ENCODE data around the gene SDF4. TPM values are rescaled to one million over a fixed set of nuclear protein-coding genes. Genes with fewer than 3 reads are reported as not detected.
A peak's percentile ranks its signal among the peaks of the same experiment; 100 is the strongest.

The SDF4 gene
- total and polyA plus RNA-seq, 2 experiments from 2014 or later, result 45.0 to 62.6 TPM

GRCh38 chr1:1250786-1251284, 19.0 kb upstream of the SDF4 start:
- TF ChIP-seq JUNB (IDR thresholded peaks at IDR 0.05; ENCODE audit: unreplicated experiment) (no peak), CREB1 (CRISPR knock-in tag; IDR thresholded peaks at IDR 0.05; ENCODE audit: low read depth) (no peak), ZNF462 (CRISPR knock-in tag; IDR thresholded peaks at IDR 0.05) (no peak), EZH2 (IDR thresholded peaks at IDR 0.05; ENCODE audit: low read depth, unreplicated experiment) (no peak), NANOG (IDR thresholded peaks at IDR 0.05; ENCODE audit: borderline replicate concordance) (no peak), ZNF331 (CRISPR knock-in tag; IDR thresholded peaks at IDR 0.05; ENCODE audit: low read depth) (no peak), EZH2phosphoT487 (IDR thresholded peaks at IDR 0.05; ENCODE audit: unreplicated experiment) (no peak), ETS1 (IDR thresholded peaks at IDR 0.05) (no peak), POLR2AphosphoS5 (IDR thresholded peaks at IDR 0.05; ENCODE audit: low read depth) (no peak), REST (IDR thresholded peaks at IDR 0.05; ENCODE audit: unreplicated experiment) (no peak), STAT1 (IDR thresholded peaks at IDR 0.05; ENCODE audit: unreplicated experiment) (no peak), ZNF114 (CRISPR knock-in tag; IDR thresholded peaks at IDR 0.05) (no peak)
- TF ChIP-seq, protein P1, sequence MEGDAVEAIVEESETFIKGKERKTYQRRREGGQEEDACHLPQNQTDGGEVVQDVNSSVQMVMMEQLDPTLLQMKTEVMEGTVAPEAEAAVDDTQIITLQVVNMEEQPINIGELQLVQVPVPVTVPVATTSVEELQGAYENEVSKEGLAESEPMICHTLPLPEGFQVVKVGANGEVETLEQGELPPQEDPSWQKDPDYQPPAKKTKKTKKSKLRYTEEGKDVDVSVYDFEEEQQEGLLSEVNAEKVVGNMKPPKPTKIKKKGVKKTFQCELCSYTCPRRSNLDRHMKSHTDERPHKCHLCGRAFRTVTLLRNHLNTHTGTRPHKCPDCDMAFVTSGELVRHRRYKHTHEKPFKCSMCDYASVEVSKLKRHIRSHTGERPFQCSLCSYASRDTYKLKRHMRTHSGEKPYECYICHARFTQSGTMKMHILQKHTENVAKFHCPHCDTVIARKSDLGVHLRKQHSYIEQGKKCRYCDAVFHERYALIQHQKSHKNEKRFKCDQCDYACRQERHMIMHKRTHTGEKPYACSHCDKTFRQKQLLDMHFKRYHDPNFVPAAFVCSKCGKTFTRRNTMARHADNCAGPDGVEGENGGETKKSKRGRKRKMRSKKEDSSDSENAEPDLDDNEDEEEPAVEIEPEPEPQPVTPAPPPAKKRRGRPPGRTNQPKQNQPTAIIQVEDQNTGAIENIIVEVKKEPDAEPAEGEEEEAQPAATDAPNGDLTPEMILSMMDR (conservative IDR thresholded peaks at IDR 0.05; ENCODE audit: low read depth in 2 of 2), result no peak
- Mint-ChIP-seq H3K36me3 (ENCODE audit: low read depth) (peaks cover 33% of the 10 kb centered on the region), H3K9me3 (no peaks in the 10 kb centered on the region), H3K4me3 (no peak overlapping the region), H3K4me1 (peaks cover 2% of the 10 kb centered on the region; the same call in 1 of the 3 replicates), H3K27me3 (ENCODE audit: insufficient read depth, low read depth, poor library complexity) (peaks cover 2% of the 10 kb centered on the region), H3K27ac (peak overlapping the region; percentile 37; the same call in 1 of the 2 replicates)
- H3K4me1 ChIP-seq (ENCODE audit: insufficient read depth), result peaks cover 2% of the 10 kb centered on the region; the same call in 1 of the 2 replicates
- H3K27me3 ChIP-seq (ENCODE audit: insufficient read depth), result peaks cover 9% of the 10 kb centered on the region; the same call in 1 of the 2 replicates
- no peaks in the 10 kb centered on the region for H3K79me2 ChIP-seq (replicated peaks; ENCODE audit: insufficient read depth)
- no peak overlapping the region for H2AFZ ChIP-seq
- DNase-seq (ENCODE audit: low spot score), result no peak
- no peaks in the 10 kb centered on the region for H3K36me3 ChIP-seq (ENCODE audit: insufficient read depth)
- H3K27ac ChIP-seq (ENCODE audit: low read depth), result 0 out of 2 replicates have a peak overlapping the region, but pooled peaks have one; percentile 50
- H4K20me1 ChIP-seq (replicated peaks; ENCODE audit: insufficient read depth), result peaks cover 2% of the 10 kb centered on the region
- H3K4me2 ChIP-seq, result no peak overlapping the region
- ATAC-seq, result no peak
- no peak overlapping the region for H3K4me3 ChIP-seq
- H3K9me2 ChIP-seq (ENCODE audit: insufficient read depth), result no peaks in the 10 kb centered on the region
- H3F3A ChIP-seq (replicated peaks; ENCODE audit: low read depth), result peaks cover 8% of the 10 kb centered on the region; the same call in 1 of the 2 replicates
